WTC11 (cell line): Measurements from ENCODE around the gene MYLK. TPM values are rescaled to one million over a fixed set of nuclear protein-coding genes. Genes with fewer than 3 reads are reported as not detected.

Source experiments
- ATAC-seq: fragments of 200-7000 bp; cut with Tn5 transposase; 2 replicates; pipeline ENCODE4 v1.10.0; 2021; ENCODE audit warnings: mild to moderate bottlenecking, moderate library complexity
- CTCF ChIA-PET: fragments of 300-600 bp; sonication (Branson Sonifier 250); formaldehyde crosslinking; loops from one replicate; lab custom pipeline; 2021; ENCODE audit warnings: antibody characterized with exemption; lab: Charles Lee
- POLR2A ChIA-PET: fragments of 350-600 bp; sonication (Branson Sonifier 250); formaldehyde crosslinking; loops from one replicate; lab custom pipeline; 2021; ENCODE audit warnings: antibody characterized with exemption; lab: Charles Lee
- DNase-seq: peaks from one replicate; pipeline ENCODE4 v3.0.0; 2021; ENCODE audit warnings: low spot score
- H3K27ac Mint-ChIP-seq: 2 replicates; pipeline ENCODE4 v1.8.0; 2021; ENCODE audit warnings: mixed read lengths
- H3K27me3 Mint-ChIP-seq: 2 replicates; pipeline ENCODE4 v1.8.0; 2021; ENCODE audit warnings: low read depth, mild to moderate bottlenecking, moderate library complexity, mixed read lengths
- H3K36me3 Mint-ChIP-seq: 2 replicates; pipeline ENCODE4 v1.8.0; 2021; ENCODE audit warnings: mixed read lengths
- H3K4me1 Mint-ChIP-seq: 2 replicates; pipeline ENCODE4 v1.8.0; 2022; ENCODE audit warnings: mixed read lengths
- H3K4me3 Mint-ChIP-seq: 2 replicates; pipeline ENCODE4 v1.8.0; 2021; ENCODE audit warnings: mild to moderate bottlenecking, moderate library complexity, mixed read lengths
- H3K9me3 Mint-ChIP-seq: 2 replicates; pipeline ENCODE4 v1.8.0; 2021; ENCODE audit warnings: mixed read lengths
- ATF1 ChIP-seq: sonication (generic); formaldehyde crosslinking; IDR thresholded peaks from 2 replicates; pipeline ENCODE4 v1.8.1; 2023; ENCODE audit warnings: mild to moderate bottlenecking, moderate library complexity, missing genetic modification reagents
- ELF4 ChIP-seq: sonication (generic); formaldehyde crosslinking; IDR thresholded peaks from 2 replicates; pipeline ENCODE4 v1.8.1; 2022; ENCODE audit warnings: low read depth, mild to moderate bottlenecking, moderate library complexity, missing genetic modification reagents
- GRHL2 ChIP-seq: fragments of 250-450 bp; sonication (Bioruptor Pico); IDR thresholded peaks from 2 replicates; pipeline ENCODE4 v1.8.0; 2022; ENCODE audit warnings: mild to moderate bottlenecking, moderate library complexity; ENCODE audit not compliant: insufficient replicate concordance, severe bottlenecking
- JUN ChIP-seq: sonication (generic); formaldehyde crosslinking; IDR thresholded peaks from 2 replicates; pipeline ENCODE4 v1.8.0; 2023; ENCODE audit warnings: mild to moderate bottlenecking, missing genetic modification reagents
- KAT7 ChIP-seq: sonication (generic); formaldehyde crosslinking; IDR thresholded peaks from 2 replicates; pipeline ENCODE4 v1.8.1; 2023; ENCODE audit warnings: missing genetic modification reagents, mild to moderate bottlenecking, borderline replicate concordance
- NR3C1 ChIP-seq: sonication (generic); formaldehyde crosslinking; conservative IDR thresholded peaks from 2 replicates; pipeline ENCODE4 v1.8.1; 2023; ENCODE audit warnings: low read depth, mild to moderate bottlenecking, missing genetic modification reagents
- TP53 ChIP-seq: sonication (generic); formaldehyde crosslinking; IDR thresholded peaks from 2 replicates; pipeline ENCODE4 v1.8.1; 2023; ENCODE audit warnings: mild to moderate bottlenecking, missing genetic modification reagents
- ZNF121 ChIP-seq: sonication (generic); formaldehyde crosslinking; IDR thresholded peaks from 2 replicates; pipeline ENCODE4 v1.8.0; 2023; ENCODE audit warnings: missing genetic modification reagents
- ZNF138 ChIP-seq: sonication (generic); formaldehyde crosslinking; conservative IDR thresholded peaks from 2 replicates; pipeline ENCODE4 v1.8.1; 2022; ENCODE audit warnings: mild to moderate bottlenecking, moderate library complexity, missing genetic modification reagents
- ZNF263 ChIP-seq: sonication (generic); formaldehyde crosslinking; IDR thresholded peaks from 2 replicates; pipeline ENCODE4 v1.8.1; 2022; ENCODE audit warnings: low read depth, mild to moderate bottlenecking, moderate library complexity, missing genetic modification reagents
- total RNA-seq: library from RNA; stranded (reverse); gene quantifications from 3 replicates; pipeline ENCODE4 v1.2.3, GENCODE V29; 2021
- TF ChIP-seq, protein P1 (sequence below): sonication (generic); formaldehyde crosslinking; IDR thresholded peaks from 2 replicates; pipeline ENCODE4 v1.8.1; 2022; ENCODE audit warnings: missing genetic modification reagents, borderline replicate concordance
- TF ChIP-seq, protein P2 (sequence below): sonication (generic); formaldehyde crosslinking; IDR thresholded peaks from 2 replicates; pipeline ENCODE4 v1.8.0; 2023; ENCODE audit warnings: mild to moderate bottlenecking, missing genetic modification reagents
- TF ChIP-seq, protein P3 (sequence below): sonication (generic); formaldehyde crosslinking; IDR thresholded peaks from 2 replicates; pipeline ENCODE4 v1.8.1; 2023; ENCODE audit warnings: mild to moderate bottlenecking, missing genetic modification reagents, moderate library complexity
- TF ChIP-seq, protein P4 (sequence below): sonication (generic); formaldehyde crosslinking; IDR thresholded peaks from 2 replicates; pipeline ENCODE4 v1.8.0; 2023; ENCODE audit warnings: missing genetic modification reagents, mild to moderate bottlenecking, borderline replicate concordance
- TF ChIP-seq, protein P5 (sequence below): sonication (generic); formaldehyde crosslinking; IDR thresholded peaks from 2 replicates; pipeline ENCODE4 v1.8.1; 2023; ENCODE audit warnings: mild to moderate bottlenecking, missing genetic modification reagents
- TF ChIP-seq, protein P6 (sequence below): fragments of 250-450 bp; sonication (Bioruptor Pico); IDR thresholded peaks from 2 replicates; pipeline ENCODE4 v1.9.0; 2021; ENCODE audit warnings: mild to moderate bottlenecking
- TF ChIP-seq, protein P7 (sequence below): sonication (generic); formaldehyde crosslinking; IDR thresholded peaks from 2 replicates; pipeline ENCODE4 v1.8.0; 2022; ENCODE audit warnings: mild to moderate bottlenecking, missing genetic modification reagents

Gene MYLK
- total RNA-seq, 1 experiment from 2014 or later, result 10.4 TPM

DNA sequence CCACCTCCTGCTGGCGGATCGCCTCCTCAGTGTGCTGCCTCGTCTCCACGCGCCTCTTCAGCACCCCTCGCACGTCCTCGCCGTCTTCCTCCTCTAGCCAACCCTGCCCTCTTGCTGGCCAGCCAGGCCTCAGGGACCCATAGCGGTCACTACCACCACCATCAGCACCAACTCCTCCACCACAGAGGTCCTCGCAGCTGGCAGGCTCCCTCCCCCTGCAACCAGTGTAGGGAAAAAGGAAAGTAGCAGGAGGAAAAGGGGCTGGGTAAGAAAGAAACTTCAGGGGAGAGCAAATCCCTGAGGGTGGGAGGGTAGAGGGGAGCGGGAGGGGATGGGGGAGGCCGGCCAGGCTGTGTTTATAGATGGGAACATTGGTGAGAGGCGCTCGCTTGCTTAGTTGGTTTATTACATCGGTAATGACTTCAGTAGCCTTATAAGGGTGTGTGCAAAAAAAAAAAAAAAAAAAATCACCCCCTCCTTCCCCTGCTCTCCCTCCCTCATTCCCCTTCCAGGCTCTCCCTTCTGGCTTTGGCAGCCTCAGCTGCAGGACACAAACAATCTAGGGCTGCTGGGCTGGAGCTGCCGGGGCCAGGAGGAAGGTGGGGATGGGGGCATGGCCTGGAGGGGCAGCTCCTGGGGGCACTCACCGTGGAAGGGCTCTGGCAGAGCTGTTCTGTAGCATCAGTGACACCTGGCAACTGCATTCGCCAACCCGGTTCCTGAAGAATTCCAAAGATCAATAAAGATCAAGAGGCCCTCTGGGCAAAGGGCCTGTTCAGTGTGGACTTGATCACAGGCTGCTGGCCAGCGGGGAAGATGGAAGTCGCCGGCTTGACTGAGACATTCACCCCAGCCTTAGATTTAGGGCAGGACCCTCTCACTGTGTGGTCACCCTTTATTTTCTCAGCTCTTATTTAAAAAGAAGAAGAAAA, 183.1 kb downstream of the MYLK start:
- no peaks in the 10 kb centered on the region for H3K36me3 Mint-ChIP-seq
- POLR2A ChIA-PET, result no interaction called here
- ATAC-seq (no peak), DNase-seq (no peak)
- H3K4me1 Mint-ChIP-seq, result peaks cover 6% of the 10 kb centered on the region
- no peaks in the 10 kb centered on the region for H3K27me3 Mint-ChIP-seq
- H3K9me3 Mint-ChIP-seq, result no peaks in the 10 kb centered on the region
- H3K4me3 Mint-ChIP-seq, result no peak overlapping the region
- CTCF ChIA-PET, result interaction anchor here (0.7 to 5.5 kb wide), 5 partner anchors 11 to 58 kb away, joined by 3 to 51 read pairs (median 8); no protein-coding TSS in a partner anchor
- no peak for TF ChIP-seq ATF1 (CRISPR knock-in tag)
- no peak for TF ChIP-seq ZNF121 (CRISPR knock-in tag)
- TF ChIP-seq, protein P1, sequence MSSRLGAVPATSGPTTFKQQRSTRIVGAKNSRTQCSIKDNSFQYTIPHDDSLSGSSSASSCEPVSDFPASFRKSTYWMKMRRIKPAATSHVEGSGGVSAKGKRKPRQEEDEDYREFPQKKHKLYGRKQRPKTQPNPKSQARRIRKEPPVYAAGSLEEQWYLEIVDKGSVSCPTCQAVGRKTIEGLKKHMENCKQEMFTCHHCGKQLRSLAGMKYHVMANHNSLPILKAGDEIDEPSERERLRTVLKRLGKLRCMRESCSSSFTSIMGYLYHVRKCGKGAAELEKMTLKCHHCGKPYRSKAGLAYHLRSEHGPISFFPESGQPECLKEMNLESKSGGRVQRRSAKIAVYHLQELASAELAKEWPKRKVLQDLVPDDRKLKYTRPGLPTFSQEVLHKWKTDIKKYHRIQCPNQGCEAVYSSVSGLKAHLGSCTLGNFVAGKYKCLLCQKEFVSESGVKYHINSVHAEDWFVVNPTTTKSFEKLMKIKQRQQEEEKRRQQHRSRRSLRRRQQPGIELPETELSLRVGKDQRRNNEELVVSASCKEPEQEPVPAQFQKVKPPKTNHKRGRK (CRISPR knock-in tag), result no peak
- no peak for TF ChIP-seq ELF4 (CRISPR knock-in tag)
- no peak overlapping the region for H3K27ac Mint-ChIP-seq

DNA sequence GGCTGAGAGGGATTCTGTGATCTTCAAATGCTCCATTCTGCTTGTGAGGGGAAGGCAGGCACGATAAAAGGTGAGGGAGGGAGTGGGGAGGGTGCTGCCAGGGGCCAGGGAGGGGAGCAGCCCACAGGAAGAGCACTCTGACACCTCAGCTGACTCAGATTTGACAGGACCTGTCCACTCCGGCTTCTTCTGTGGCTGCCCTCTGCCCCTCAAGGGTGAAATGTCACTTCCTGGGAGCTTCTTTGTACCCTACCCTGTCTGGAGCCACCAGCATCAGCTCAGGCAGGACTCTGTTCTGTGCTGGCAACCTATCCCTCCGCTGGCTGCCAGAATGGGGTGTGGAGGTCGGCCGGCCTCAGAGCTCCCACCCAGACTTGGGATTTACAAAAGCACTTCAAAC, 185.3 kb downstream of the MYLK start:
- H3K4me1 Mint-ChIP-seq, result peaks cover 25% of the 10 kb centered on the region
- H3K27ac Mint-ChIP-seq, result no peak overlapping the region
- DNase-seq, result no peak
- no peaks in the 10 kb centered on the region for H3K36me3 Mint-ChIP-seq
- no peaks in the 10 kb centered on the region for H3K9me3 Mint-ChIP-seq
- no peaks in the 10 kb centered on the region for H3K27me3 Mint-ChIP-seq
- CTCF ChIA-PET, result interaction anchor here (1.0 to 5.5 kb wide), 4 partner anchors 17 to 56 kb away, joined by 4 to 51 read pairs (median 6); no protein-coding TSS in a partner anchor
- ATAC-seq, result no peak
- no peak overlapping the region for H3K4me3 Mint-ChIP-seq
- POLR2A ChIA-PET, result no interaction called here
- no peak for TF ChIP-seq ATF1 (CRISPR knock-in tag)
- no peak for TF ChIP-seq JUN (CRISPR knock-in tag)
- no peak for TF ChIP-seq GRHL2 (CRISPR knock-in tag)
- TF ChIP-seq, protein P2, sequence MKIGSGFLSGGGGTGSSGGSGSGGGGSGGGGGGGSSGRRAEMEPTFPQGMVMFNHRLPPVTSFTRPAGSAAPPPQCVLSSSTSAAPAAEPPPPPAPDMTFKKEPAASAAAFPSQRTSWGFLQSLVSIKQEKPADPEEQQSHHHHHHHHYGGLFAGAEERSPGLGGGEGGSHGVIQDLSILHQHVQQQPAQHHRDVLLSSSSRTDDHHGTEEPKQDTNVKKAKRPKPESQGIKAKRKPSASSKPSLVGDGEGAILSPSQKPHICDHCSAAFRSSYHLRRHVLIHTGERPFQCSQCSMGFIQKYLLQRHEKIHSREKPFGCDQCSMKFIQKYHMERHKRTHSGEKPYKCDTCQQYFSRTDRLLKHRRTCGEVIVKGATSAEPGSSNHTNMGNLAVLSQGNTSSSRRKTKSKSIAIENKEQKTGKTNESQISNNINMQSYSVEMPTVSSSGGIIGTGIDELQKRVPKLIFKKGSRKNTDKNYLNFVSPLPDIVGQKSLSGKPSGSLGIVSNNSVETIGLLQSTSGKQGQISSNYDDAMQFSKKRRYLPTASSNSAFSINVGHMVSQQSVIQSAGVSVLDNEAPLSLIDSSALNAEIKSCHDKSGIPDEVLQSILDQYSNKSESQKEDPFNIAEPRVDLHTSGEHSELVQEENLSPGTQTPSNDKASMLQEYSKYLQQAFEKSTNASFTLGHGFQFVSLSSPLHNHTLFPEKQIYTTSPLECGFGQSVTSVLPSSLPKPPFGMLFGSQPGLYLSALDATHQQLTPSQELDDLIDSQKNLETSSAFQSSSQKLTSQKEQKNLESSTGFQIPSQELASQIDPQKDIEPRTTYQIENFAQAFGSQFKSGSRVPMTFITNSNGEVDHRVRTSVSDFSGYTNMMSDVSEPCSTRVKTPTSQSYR (CRISPR knock-in tag), result no peak
- TF ChIP-seq, protein P3, sequence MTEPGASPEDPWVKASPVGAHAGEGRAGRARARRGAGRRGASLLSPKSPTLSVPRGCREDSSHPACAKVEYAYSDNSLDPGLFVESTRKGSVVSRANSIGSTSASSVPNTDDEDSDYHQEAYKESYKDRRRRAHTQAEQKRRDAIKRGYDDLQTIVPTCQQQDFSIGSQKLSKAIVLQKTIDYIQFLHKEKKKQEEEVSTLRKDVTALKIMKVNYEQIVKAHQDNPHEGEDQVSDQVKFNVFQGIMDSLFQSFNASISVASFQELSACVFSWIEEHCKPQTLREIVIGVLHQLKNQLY (CRISPR knock-in tag), result no peak
- TF ChIP-seq ZNF138 (CRISPR knock-in tag), result no peak
- no peak for TF ChIP-seq ZNF263
- TF ChIP-seq, protein P4, sequence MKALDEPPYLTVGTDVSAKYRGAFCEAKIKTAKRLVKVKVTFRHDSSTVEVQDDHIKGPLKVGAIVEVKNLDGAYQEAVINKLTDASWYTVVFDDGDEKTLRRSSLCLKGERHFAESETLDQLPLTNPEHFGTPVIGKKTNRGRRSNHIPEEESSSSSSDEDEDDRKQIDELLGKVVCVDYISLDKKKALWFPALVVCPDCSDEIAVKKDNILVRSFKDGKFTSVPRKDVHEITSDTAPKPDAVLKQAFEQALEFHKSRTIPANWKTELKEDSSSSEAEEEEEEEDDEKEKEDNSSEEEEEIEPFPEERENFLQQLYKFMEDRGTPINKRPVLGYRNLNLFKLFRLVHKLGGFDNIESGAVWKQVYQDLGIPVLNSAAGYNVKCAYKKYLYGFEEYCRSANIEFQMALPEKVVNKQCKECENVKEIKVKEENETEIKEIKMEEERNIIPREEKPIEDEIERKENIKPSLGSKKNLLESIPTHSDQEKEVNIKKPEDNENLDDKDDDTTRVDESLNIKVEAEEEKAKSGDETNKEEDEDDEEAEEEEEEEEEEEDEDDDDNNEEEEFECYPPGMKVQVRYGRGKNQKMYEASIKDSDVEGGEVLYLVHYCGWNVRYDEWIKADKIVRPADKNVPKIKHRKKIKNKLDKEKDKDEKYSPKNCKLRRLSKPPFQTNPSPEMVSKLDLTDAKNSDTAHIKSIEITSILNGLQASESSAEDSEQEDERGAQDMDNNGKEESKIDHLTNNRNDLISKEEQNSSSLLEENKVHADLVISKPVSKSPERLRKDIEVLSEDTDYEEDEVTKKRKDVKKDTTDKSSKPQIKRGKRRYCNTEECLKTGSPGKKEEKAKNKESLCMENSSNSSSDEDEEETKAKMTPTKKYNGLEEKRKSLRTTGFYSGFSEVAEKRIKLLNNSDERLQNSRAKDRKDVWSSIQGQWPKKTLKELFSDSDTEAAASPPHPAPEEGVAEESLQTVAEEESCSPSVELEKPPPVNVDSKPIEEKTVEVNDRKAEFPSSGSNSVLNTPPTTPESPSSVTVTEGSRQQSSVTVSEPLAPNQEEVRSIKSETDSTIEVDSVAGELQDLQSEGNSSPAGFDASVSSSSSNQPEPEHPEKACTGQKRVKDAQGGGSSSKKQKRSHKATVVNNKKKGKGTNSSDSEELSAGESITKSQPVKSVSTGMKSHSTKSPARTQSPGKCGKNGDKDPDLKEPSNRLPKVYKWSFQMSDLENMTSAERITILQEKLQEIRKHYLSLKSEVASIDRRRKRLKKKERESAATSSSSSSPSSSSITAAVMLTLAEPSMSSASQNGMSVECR (CRISPR knock-in tag), result no peak
- TF ChIP-seq, protein P5, sequence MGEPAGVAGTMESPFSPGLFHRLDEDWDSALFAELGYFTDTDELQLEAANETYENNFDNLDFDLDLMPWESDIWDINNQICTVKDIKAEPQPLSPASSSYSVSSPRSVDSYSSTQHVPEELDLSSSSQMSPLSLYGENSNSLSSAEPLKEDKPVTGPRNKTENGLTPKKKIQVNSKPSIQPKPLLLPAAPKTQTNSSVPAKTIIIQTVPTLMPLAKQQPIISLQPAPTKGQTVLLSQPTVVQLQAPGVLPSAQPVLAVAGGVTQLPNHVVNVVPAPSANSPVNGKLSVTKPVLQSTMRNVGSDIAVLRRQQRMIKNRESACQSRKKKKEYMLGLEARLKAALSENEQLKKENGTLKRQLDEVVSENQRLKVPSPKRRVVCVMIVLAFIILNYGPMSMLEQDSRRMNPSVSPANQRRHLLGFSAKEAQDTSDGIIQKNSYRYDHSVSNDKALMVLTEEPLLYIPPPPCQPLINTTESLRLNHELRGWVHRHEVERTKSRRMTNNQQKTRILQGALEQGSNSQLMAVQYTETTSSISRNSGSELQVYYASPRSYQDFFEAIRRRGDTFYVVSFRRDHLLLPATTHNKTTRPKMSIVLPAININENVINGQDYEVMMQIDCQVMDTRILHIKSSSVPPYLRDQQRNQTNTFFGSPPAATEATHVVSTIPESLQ (CRISPR knock-in tag), result no peak
- TF ChIP-seq, protein P6, sequence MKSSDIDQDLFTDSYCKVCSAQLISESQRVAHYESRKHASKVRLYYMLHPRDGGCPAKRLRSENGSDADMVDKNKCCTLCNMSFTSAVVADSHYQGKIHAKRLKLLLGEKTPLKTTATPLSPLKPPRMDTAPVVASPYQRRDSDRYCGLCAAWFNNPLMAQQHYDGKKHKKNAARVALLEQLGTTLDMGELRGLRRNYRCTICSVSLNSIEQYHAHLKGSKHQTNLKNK (CRISPR knock-in tag), result no peak
- no peak for TF ChIP-seq TP53
- TF ChIP-seq KAT7, result no peak
- TF ChIP-seq NR3C1 (CRISPR knock-in tag), result no peak
- TF ChIP-seq, protein P7, sequence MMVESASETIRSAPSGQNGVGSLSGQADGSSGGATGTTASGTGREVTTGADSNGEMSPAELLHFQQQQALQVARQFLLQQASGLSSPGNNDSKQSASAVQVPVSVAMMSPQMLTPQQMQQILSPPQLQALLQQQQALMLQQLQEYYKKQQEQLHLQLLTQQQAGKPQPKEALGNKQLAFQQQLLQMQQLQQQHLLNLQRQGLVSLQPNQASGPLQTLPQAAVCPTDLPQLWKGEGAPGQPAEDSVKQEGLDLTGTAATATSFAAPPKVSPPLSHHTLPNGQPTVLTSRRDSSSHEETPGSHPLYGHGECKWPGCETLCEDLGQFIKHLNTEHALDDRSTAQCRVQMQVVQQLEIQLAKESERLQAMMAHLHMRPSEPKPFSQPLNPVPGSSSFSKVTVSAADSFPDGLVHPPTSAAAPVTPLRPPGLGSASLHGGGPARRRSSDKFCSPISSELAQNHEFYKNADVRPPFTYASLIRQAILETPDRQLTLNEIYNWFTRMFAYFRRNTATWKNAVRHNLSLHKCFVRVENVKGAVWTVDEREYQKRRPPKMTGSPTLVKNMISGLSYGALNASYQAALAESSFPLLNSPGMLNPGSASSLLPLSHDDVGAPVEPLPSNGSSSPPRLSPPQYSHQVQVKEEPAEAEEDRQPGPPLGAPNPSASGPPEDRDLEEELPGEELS, result no peak
